Pancreas (tissue), 10 donors: ENCODE measurements around the gene VPS35L. TPM values are rescaled to one million over a fixed set of nuclear protein-coding genes. Genes with fewer than 3 reads are reported as not detected.

Experiments used
- ATAC-seq, 4 donors: fragments of 200-7000 bp; cut with Tn5 transposase; one replicate each; pipeline versions ENCODE4 v1.8.0 to v1.9.1; 2020; ENCODE audit warnings: mild to moderate bottlenecking in 4 of 4, moderate library complexity in 4 of 4
- DNase-seq, 6 donors: peaks; one replicate each; pipeline ENCODE4 v3.0.0-alpha.2; 2020
- FAIRE-seq: peaks from 2 replicates; lab custom pipeline; 2012; peaks lifted over from hg19 to GRCh38; lab: Jason Lieb, UNC
- H3K27ac ChIP-seq, 4 donors: fragments of 200-600 bp; sonication (generic); 1 replicate in 3 of 4; 2 replicates in 1 of 4; pipeline versions ENCODE4 v1.5.0 to v1.8.0; 2020
- H3K27me3 ChIP-seq, 4 donors: fragments of 200-600 bp; one replicate each; pipeline ENCODE4 v1.8.0; 2021
- H3K36me3 ChIP-seq, 3 donors: fragments of 200-600 bp; sonication (generic) in 1 of 3; one replicate each; pipeline versions ENCODE4 v1.5.0 to v1.8.0; 2020 to 2021
- H3K4me1 ChIP-seq, 3 donors: fragments of 200-600 bp; one replicate each; pipeline ENCODE4 v1.8.0; 2021
- H3K4me3 ChIP-seq, 4 donors: fragments of 200-600 bp; sonication (generic) in 2 of 4; one replicate each; pipeline versions ENCODE4 v1.5.0 to v1.8.0; 2020 to 2021
- H3K9me3 ChIP-seq, 4 donors: fragments of 200-600 bp; one replicate each; pipeline ENCODE4 v1.8.0; 2021
- CTCF ChIP-seq, 4 donors: fragments of 200-600 bp; sonication (generic) in 3 of 4; IDR thresholded peaks; one replicate each; pipeline versions ENCODE4 v1.5.0 to v1.8.0; 2021; ENCODE audit warnings: antibody characterized with exemption in 4 of 4
- WGBS, 2 donors: extraction: QIAGEN DNeasy Blood & Tissue Kit; methylation state at CpG; one replicate each; pipeline ENCODE4 v1.1.7; 2013; 5-methylcytosine and 5-hydroxymethylcytosine counted together
- intact Hi-C, 3 donors: fragments of 100-400 bp; cut with DNase I; formaldehyde crosslinking; loops; one replicate each; pipeline versions ENCODE4 v1.11.1 to v1.14.2; 2022
- polyA plus RNA-seq, 2 donors: library from polyadenylated mRNA; stranded (reverse); fragments of 200-250 nt; gene quantifications; one replicate each; pipeline ENCODE4 v1.2.3, GENCODE V29; 2013
- total RNA-seq, 6 donors: library from RNA; stranded (reverse); fragmentation: NEBNext Ultra II Directional in 4 of 6; extraction: Animal tissue kit (Norgen Biotek cat#: 25700) in 4 of 6; gene quantifications; one replicate each; pipeline versions ENCODE4 v1.2.1 to v1.2.4, GENCODE V29; 2021 to 2023
- donor health status: healthy with polysubstance abuse.
- donor health status: DM: no; HTN: no; CAD: no; lungs with moderate emphysema.
- donor health status: DM: no; HTN: no; CAD: no.
- donor health status: control.
- donor health status: control.
- donor health status: Bipolar disorder and iron deficiency.
- donor health status: DM: yes; HTN: yes; CAD: no.
- donor health status: DM: no; HTN: no; CAD: no.
- donor health status: DM: no; HTN: no; CAD: no.
- donor health status: DM: yes; HTN: yes; CAD: no.

The VPS35L gene
- total and polyA plus RNA-seq, 8 donors: 15.2 to 35.3 (median 22.3) TPM

DNA sequence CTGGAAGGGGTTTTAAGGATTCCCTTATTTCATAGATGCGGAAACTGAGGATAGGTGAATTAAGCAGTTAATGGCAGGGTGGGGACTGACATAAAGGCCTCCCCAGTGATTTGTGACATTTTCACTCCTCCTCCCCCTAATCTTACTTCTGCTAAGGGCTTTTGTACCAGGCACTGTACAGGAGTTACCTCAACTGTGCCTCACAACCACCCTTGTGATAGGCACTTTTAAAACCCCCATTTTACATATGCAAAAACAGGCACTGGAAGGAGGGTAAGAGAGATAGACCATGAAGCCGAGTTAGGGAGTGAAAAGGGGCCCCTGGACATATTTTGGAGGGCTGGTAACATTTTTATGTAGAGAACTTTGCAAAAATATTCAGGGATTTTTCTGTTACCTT, 32.7 kb upstream of the VPS35L start:
- 80 to 83% methylated on average over 2 of the region's 2 CpGs for WGBS, 2 donors
- Histone ChIP-seq H3K4me1 (peaks cover 11 to 27% (median 13%) of the 10 kb centered on the region in 3 donors), H3K4me3 (no peak overlapping the region), H3K36me3 (peaks cover 0 to 3% (median 0%) of the 10 kb centered on the region in 3 donors), H3K9me3 (no peaks in the 10 kb centered on the region), H3K27me3 (no peaks in the 10 kb centered on the region), H3K27ac (peak overlapping the region in 1 of 4 donors; percentile 87)
- TF ChIP-seq CTCF (IDR thresholded peaks at IDR 0.05): no peak
- intact Hi-C loops: no loop called here
- ATAC-seq (no peak), DNase-seq (no peak), FAIRE-seq (no peak)

- ATAC-seq: no peak
- 47 to 54% methylated on average over 18 of the region's 18 CpGs for WGBS, 2 donors
- no peak overlapping the region for H3K27ac ChIP-seq
- FAIRE-seq: no peak
- H3K4me3 ChIP-seq: no peak overlapping the region
- peaks cover 11 to 27% (median 13%) of the 10 kb centered on the region in 3 donors for H3K4me1 ChIP-seq
- H3K9me3 ChIP-seq: no peaks in the 10 kb centered on the region
- intact Hi-C loops: no loop called here
- H3K27me3 ChIP-seq: no peaks in the 10 kb centered on the region
- DNase-seq: no peak
- no peak for TF ChIP-seq CTCF (IDR thresholded peaks at IDR 0.05)
- peaks cover 0 to 7% (median 0%) of the 10 kb centered on the region in 3 donors for H3K36me3 ChIP-seq
Observed at GRCh38 chr16:19523184-19523558, 32.3 kb upstream of the VPS35L start.

DNA sequence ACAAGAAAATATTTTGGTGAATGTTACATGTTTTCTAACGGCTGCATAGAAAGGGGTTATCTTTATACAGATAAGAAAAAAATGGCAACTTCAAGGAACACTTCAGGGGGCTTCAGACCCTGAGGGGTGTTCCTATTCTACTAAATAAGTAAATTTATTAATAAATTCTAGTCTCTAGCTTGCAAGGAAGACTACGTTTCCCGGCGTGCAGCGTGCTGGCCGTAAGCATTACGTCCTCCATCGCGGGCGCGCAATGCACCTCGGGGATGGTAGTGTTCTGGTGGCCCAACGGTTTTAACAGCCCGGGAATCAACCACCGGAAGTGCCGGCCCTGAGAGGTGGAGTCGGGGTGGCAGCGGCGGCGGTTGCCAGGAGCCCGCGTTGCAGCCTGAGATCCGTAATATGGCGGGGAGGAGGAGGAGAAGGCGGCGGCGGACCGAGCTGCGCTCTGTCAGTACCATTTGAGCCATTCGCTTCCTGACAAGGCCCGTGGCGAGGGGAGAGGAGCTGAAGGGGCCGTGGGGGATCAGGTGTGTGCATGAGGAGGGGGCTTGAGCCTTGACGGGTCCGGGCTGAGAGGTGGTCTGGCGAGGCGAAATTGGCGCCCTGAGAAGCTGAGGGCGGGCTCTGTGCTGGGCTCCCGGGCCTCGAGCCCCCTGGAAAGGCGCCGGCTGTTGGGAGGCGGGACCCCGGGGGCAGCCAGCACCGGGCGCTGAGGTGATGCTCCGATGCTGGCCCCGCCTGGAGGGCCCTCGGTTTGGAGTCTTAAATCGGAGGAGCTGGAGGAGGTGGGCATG, 31.7 kb upstream of the VPS35L start, which contains the start of gene CCP110:
Gene CCP110 (plus strand): TSS at position 384 of the 797 bp plus-strand sequence. CDS start 3,940 bp downstream, outside the sequence.
- DNase-seq (peak; percentile 93 to 98 (median 95)), ATAC-seq (peak; percentile 81 to 91 (median 87)), FAIRE-seq (peak; percentile 89)
- H3K9me3 ChIP-seq: no peaks in the 10 kb centered on the region
- peaks cover 0 to 13% (median 0%) of the 10 kb centered on the region in 3 donors for H3K36me3 ChIP-seq
- 1% methylated on average over 47 to 51 of the region's 51 CpGs for WGBS, 2 donors
- peaks cover 11 to 22% (median 13%) of the 10 kb centered on the region in 3 donors for H3K4me1 ChIP-seq
- H3K27ac ChIP-seq: peak within 1 kb of the TSS in 2 of 4 donors; percentile 24 to 38
- H3K4me3 ChIP-seq: peak within 1 kb of the TSS; percentile 87 to 93 (median 90)
- no peak for TF ChIP-seq CTCF (IDR thresholded peaks at IDR 0.05)
- intact Hi-C loops: no loop called here
- H3K27me3 ChIP-seq: no peaks in the 10 kb centered on the region

DNA sequence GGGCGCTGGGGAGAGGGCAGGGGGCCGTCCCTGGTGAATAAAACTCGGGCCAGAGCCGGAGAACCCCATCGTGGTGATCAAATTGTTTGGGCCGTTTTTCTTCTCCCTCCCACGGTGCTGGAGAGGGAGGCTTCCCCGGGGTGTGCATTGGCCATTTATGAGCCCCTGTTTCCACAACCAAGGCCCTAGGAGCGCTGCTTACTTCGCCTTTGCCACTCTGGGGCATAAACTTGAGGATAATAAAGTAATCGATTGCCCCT, 31.2 kb upstream of the VPS35L start:
- FAIRE-seq: no peak
- no peaks in the 10 kb centered on the region for H3K27me3 ChIP-seq
- TF ChIP-seq CTCF (IDR thresholded peaks at IDR 0.05): no peak
- no peak for DNase-seq
- WGBS, 2 donors: 0% methylated on average over 11 of the region's 11 CpGs
- H3K4me1 ChIP-seq: peaks cover 11 to 17% (median 13%) of the 10 kb centered on the region in 3 donors
- intact Hi-C loops: no loop called here
- H3K4me3 ChIP-seq: peak overlapping the region; percentile 87 to 93 (median 90)
- H3K36me3 ChIP-seq: peaks cover 0 to 18% (median 0%) of the 10 kb centered on the region in 3 donors
- peak overlapping the region in 1 of 4 donors; percentile 24 for H3K27ac ChIP-seq
- ATAC-seq: peak in 3 of 4 donors; percentile 0 to 3 (median 1)
- no peaks in the 10 kb centered on the region for H3K9me3 ChIP-seq
